Ovary (tissue), 3 donors: ENCODE measurements around the gene CRACR2B.

Source experiments
- EP300 ChIP-seq: sonication (generic); formaldehyde crosslinking; IDR thresholded peaks from one replicate; pipeline ENCODE4 v1.6.1; 2017; ENCODE audit warnings: antibody characterized with exemption
- TF ChIP-seq, protein P1 (sequence below), 3 donors: fragments of 450-650 bp in 2 of 3; fragments of 200-600 bp in 1 of 3; IDR thresholded peaks; one replicate each; pipeline versions ENCODE4 v1.5.1 to v1.8.0; 2016 to 2022; ENCODE audit warnings: antibody characterized with exemption in 3 of 3, mild to moderate bottlenecking in 1 of 3
- donor health status: DM: no; HTN: no; CAD: no.

DNA sequence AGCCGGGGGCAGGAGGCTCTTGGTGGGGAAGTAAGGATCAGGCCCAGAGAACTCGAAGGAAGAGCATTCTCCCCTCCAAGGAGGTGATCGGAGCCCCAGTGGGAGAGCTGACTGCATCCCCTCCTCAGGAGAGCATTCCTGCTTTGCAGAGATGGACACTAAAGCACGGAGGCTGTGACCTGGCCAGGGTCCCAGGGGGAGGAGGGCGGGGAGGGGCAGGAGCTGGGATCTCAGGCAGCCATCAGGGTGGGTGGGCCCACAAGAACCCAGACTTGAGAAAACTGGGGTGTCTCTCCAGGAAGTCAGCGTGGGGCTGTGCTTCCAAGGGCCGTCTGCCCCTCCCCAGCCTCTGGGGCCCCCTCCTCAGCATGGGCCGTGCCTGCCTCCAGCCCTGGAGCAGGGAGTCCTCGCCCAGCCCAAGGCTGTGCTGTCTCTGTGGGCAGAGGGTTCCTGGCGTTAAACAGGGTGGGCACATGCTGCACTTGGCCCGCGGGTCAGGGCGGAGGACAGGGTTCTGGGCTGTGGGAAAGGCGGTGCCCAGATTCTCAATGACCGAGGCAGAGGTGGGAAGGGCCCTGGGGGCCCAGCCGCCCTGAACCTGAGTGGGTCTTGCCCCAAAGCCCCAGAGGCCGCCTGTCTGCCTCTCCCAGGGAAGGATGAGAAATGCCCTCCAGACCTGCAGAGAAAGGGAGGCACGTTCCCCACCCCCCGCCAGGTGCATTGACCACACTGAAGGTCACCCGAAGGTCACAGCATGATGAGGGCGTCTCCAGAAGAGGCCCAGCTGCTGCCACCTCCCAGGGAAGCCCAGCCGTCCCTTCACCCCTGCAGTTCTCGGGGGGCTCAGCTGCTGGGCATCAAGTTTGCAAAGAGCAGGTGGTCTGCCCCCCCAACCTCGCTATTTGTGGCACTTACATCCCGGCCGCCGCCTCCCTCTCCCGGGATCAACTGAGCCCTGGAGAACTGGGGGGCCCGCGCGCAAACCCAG is 38.5 kb upstream of the CRACR2B start:
- no peak for TF ChIP-seq EP300
- TF ChIP-seq, protein P1, sequence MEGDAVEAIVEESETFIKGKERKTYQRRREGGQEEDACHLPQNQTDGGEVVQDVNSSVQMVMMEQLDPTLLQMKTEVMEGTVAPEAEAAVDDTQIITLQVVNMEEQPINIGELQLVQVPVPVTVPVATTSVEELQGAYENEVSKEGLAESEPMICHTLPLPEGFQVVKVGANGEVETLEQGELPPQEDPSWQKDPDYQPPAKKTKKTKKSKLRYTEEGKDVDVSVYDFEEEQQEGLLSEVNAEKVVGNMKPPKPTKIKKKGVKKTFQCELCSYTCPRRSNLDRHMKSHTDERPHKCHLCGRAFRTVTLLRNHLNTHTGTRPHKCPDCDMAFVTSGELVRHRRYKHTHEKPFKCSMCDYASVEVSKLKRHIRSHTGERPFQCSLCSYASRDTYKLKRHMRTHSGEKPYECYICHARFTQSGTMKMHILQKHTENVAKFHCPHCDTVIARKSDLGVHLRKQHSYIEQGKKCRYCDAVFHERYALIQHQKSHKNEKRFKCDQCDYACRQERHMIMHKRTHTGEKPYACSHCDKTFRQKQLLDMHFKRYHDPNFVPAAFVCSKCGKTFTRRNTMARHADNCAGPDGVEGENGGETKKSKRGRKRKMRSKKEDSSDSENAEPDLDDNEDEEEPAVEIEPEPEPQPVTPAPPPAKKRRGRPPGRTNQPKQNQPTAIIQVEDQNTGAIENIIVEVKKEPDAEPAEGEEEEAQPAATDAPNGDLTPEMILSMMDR (IDR thresholded peaks at IDR 0.05), result no peak
